ENCODE data around the gene ETS1.

Gene ETS1

DNA sequence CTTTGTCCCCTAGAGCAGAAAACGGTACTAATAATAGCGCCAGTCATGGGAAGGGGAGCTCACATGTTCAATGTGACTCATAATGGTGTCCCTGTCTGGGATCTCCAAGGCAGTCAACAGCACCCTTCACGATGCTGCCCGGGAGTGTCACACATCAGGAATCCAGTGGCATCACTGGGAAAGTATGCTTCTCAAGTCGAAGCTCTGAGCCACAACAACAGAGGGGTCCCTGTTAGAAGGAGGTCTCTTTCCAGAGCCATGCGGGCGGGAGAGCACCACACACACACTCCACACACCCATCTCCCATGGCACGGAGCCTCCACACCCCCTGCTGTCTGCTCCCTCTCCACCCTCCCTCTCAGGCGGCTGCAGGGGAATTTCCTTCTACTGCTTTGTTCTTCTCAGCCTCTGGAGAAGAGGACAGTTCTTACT, 119.7 kb downstream of the ETS1 start:
- TF ChIP-seq POLR2AphosphoS5 (IDR thresholded peaks at IDR 0.05; ENCODE audit: low read depth) (no peak), GABPA (IDR thresholded peaks at IDR 0.05; ENCODE audit: low read depth) (no peak), CTCF (IDR thresholded peaks at IDR 0.05; ENCODE audit: insufficient read depth, low read length) (no peak), SPI1 (IDR thresholded peaks at IDR 0.05; ENCODE audit: borderline replicate concordance, low read depth) (no peak), REST (IDR thresholded peaks at IDR 0.05; ENCODE audit: insufficient replicate concordance, low read depth) (no peak)
- Histone ChIP-seq H3K27me3 (ENCODE audit: insufficient read depth, poor library complexity, severe bottlenecking) (peaks cover 3% of the 10 kb centered on the region), H3K27ac (replicated peaks) (no peak overlapping the region), H3K4me3 (replicated peaks; ENCODE audit: insufficient read depth, low read length) (no peak overlapping the region)
- no peak for DNase-seq (ENCODE audit: low read depth in 1 of 2, low spot score in 1 of 2)

DNA sequence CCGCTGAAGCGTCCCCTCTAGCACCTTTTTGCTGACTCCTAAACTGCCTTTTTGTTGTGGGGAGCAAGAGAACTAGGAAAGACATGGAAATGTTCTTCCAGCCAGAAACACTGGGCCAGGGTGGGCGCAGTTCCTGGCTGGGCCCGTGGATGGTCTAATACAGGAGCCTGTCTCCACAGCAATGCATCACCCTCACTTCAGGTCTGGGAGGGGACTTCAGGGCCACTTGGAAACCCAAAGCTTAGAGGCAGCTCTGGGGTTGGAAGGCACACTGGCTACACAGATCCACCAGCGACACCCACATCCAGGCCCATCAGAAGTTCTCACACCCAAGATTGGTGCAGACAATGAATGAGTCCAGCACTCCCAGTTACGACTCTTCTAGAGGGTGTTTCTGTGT, 120.3 kb downstream of the ETS1 start:
- Histone ChIP-seq H3K27me3 (ENCODE audit: insufficient read depth, poor library complexity, severe bottlenecking) (peaks cover 3% of the 10 kb centered on the region), H3K4me3 (replicated peaks; ENCODE audit: insufficient read depth, low read length) (no peak overlapping the region), H3K27ac (replicated peaks) (no peak overlapping the region)
- TF ChIP-seq SPI1 (IDR thresholded peaks at IDR 0.05; ENCODE audit: borderline replicate concordance, low read depth) = no peak
- no peak for TF ChIP-seq GABPA (IDR thresholded peaks at IDR 0.05; ENCODE audit: low read depth)
- TF ChIP-seq REST (IDR thresholded peaks at IDR 0.05; ENCODE audit: insufficient replicate concordance, low read depth) = no peak
- TF ChIP-seq POLR2AphosphoS5 (IDR thresholded peaks at IDR 0.05; ENCODE audit: low read depth) = no peak
- TF ChIP-seq CTCF (IDR thresholded peaks at IDR 0.05; ENCODE audit: insufficient read depth, low read length) = no peak
- no peak for DNase-seq (ENCODE audit: low read depth in 1 of 2, low spot score in 1 of 2)

DNA sequence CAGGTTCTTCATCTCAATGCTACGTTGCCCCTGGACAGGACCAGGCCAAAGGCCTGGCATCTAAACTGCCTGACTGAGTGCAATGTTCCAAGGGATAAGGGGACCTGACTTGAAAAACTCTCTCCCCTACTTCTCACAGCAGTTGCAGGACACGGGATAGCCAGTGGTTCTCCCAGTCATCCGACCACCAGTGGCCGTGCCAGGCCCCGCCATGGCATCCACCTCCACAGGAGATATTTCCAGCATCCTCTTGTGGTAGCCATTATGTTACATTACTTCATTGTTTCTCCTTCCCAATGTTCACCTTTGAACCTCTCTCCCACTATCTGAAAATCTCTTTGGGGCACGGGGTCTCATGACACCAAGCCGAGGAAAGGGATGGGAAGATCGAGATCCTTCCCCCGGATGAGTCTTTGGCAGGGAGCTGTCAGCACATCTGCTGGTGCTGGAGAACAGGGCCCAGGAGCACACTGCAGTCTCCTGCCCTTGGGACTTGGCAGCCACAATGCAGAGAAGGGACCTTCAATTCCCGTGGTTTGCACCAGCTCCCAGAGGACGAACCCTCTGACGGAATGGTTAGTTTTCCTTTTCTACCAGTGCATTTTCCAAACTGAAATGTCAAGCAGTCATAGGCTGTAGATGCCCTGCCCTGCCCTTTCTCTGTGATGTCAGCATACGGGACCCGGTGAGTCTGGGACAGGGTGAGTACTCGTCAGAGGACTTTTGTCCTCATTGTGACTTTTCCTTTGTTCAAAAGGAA, 121.2 kb downstream of the ETS1 start:
- Histone ChIP-seq H3K4me3 (replicated peaks; ENCODE audit: insufficient read depth, low read length) (no peak overlapping the region), H3K27ac (replicated peaks) (no peak overlapping the region), H3K27me3 (ENCODE audit: insufficient read depth, poor library complexity, severe bottlenecking) (peaks cover 3% of the 10 kb centered on the region)
- DNase-seq (ENCODE audit: low read depth in 1 of 2, low spot score in 1 of 2) = no peak
- no peak for TF ChIP-seq REST (IDR thresholded peaks at IDR 0.05; ENCODE audit: insufficient replicate concordance, low read depth)
- no peak for TF ChIP-seq POLR2AphosphoS5 (IDR thresholded peaks at IDR 0.05; ENCODE audit: low read depth)
- TF ChIP-seq GABPA (IDR thresholded peaks at IDR 0.05; ENCODE audit: low read depth) = no peak

All from HL-60 (cell line).